Stimulated activated naive CD8-positive, alpha-beta T cell treated with anti-CD3 and anti-CD28 coated beads, Interleukin-15, Interleukin-2, amounts not matched to agents 100 U/mL and 50 U/mL, for 24 hours (primary cell): ENCODE measurements around the gene S100A9.
"Not testable (repeated sequence)": the region's sequence is repeated elsewhere in the genome, so short reads cannot be mapped to it uniquely, and the experiment has no call there.

Experiments
- ATAC-seq: fragments of 150-1000 bp; cut with Tn5 transposase; one replicate; pipeline ENCODE4 v1.10.0; 2021
- DNase-seq: peaks from one replicate; pipeline ENCODE4 v3.0.0; 2021

The S100A9 gene

GRCh38 chr1:153345187-153346076 is 12.2 kb upstream of the S100A9 start:
- peak; percentile 14 for DNase-seq
- peak; percentile 38 for ATAC-seq

GRCh38 chr1:153346077-153346723 is 11.5 kb upstream of the S100A9 start:
- no peak for ATAC-seq

GRCh38 chr1:153347049-153347448 is 10.6 kb upstream of the S100A9 start:
- not testable (repeated sequence) for DNase-seq, ATAC-seq

More at GRCh38 chr1:153346077-153346723, 11.5 kb upstream of the S100A9 start:
- DNase-seq = no peak

GRCh38 chr1:153347856-153348255 is 9.8 kb upstream of the S100A9 start:
- ATAC-seq = no peak
- DNase-seq = no peak

GRCh38 chr1:153348511-153349362 is 8.9 kb upstream of the S100A9 start, which contains the start of gene PGLYRP4:
PGLYRP4 (minus strand) TSS chr1:153348841; CDS start chr1:153347932, 909 bp downstream.
- no peak for ATAC-seq
- DNase-seq = no peak

- DNase-seq (no peak), ATAC-seq (no peak)
Observed at GRCh38 chr1:153349363-153350320, 8.0 kb upstream of the S100A9 start.

- ATAC-seq (no peak), DNase-seq (no peak)
Observed at GRCh38 chr1:153350321-153350957, 7.2 kb upstream of the S100A9 start.

- DNase-seq = peak; percentile 66
- no peak for ATAC-seq
Observed at GRCh38 chr1:153352523-153352922, 5.1 kb upstream of the S100A9 start.

GRCh38 chr1:153353226-153353947 is 4.3 kb upstream of the S100A9 start:
- no peak for DNase-seq

GRCh38 chr1:153354515-153355193 is 3.0 kb upstream of the S100A9 start:
- DNase-seq (no peak), ATAC-seq (no peak)

More at GRCh38 chr1:153353226-153353947, 4.3 kb upstream of the S100A9 start:
- ATAC-seq = no peak

GRCh38 chr1:153355445-153356071 is 2.1 kb upstream of the S100A9 start:
- DNase-seq = peak; percentile 45

GRCh38 chr1:153356392-153357075 is 1.1 kb upstream of the S100A9 start:
- DNase-seq = no peak

More at GRCh38 chr1:153355445-153356071, 2.1 kb upstream of the S100A9 start:
- ATAC-seq = peak; percentile 62

GRCh38 chr1:153357076-153357852 is 390 bp upstream of the S100A9 start:
- DNase-seq (no peak), ATAC-seq (no peak)

More at GRCh38 chr1:153356392-153357075, 1.1 kb upstream of the S100A9 start:
- ATAC-seq = no peak

GRCh38 chr1:153358691-153358975 is 979 bp downstream of the S100A9 start:
- DNase-seq (no peak), ATAC-seq (no peak)

GRCh38 chr1:153359241-153359640 is 1.6 kb downstream of the S100A9 start:
- ATAC-seq (no peak), DNase-seq (no peak)

GRCh38 chr1:153360190-153360589 is 2.5 kb downstream of the S100A9 start:
- no peak for DNase-seq
- ATAC-seq = no peak
